GM12865 (cell line): ENCODE data around the gene SEC62.
"Not testable (repeated sequence)": the region's sequence is repeated elsewhere in the genome, so short reads cannot be mapped to it uniquely, and the experiment has no call there.

Experiments
- DNase-seq: peaks from one replicate; pipeline ENCODE4 v3.0.0; 2010; ENCODE audit warnings: low read depth
- H3K4me3 ChIP-seq: 2 replicates; pipeline ENCODE4 v1.5.1; 2011; ENCODE audit warnings: mild to moderate bottlenecking, low read depth, low read length, control low read depth
- CTCF ChIP-seq: IDR thresholded peaks from 2 replicates; pipeline ENCODE4 v1.5.1; 2011; ENCODE audit warnings: low read length, control low read depth, low read depth, inconsistent platforms; ENCODE audit not compliant: insufficient read depth; ENCODE audit errors: missing control alignments

Gene SEC62

GRCh38 chr3:170012683-170013400 lies 46.2 kb downstream of the SEC62 start:
- no peak for TF ChIP-seq CTCF
- H3K4me3 ChIP-seq = no peak overlapping the region
- no peak for DNase-seq

- no peak overlapping the region for H3K4me3 ChIP-seq
- TF ChIP-seq CTCF = no peak
- no peak for DNase-seq
Observed at GRCh38 chr3:170016057-170016456, 49.5 kb downstream of the SEC62 start.

- H3K4me3 ChIP-seq, DNase-seq: not testable (repeated sequence)
Observed at GRCh38 chr3:170019306-170019705, 52.7 kb downstream of the SEC62 start.

- H3K4me3 ChIP-seq = no peak overlapping the region
- no peak for TF ChIP-seq CTCF
- DNase-seq = peak; percentile 29
Observed at GRCh38 chr3:170021083-170021482, 54.5 kb downstream of the SEC62 start.

GRCh38 chr3:170022336-170022735 lies 55.7 kb downstream of the SEC62 start:
- no peak overlapping the region for H3K4me3 ChIP-seq
- no peak for TF ChIP-seq CTCF
- no peak for DNase-seq

- no peak for DNase-seq
- H3K4me3 ChIP-seq = no peak overlapping the region
- TF ChIP-seq CTCF = no peak
Observed at GRCh38 chr3:170023165-170023564, 56.6 kb downstream of the SEC62 start.

GRCh38 chr3:170024581-170024980 lies 58.0 kb downstream of the SEC62 start:
- TF ChIP-seq CTCF = no peak
- H3K4me3 ChIP-seq = no peak overlapping the region

More at GRCh38 chr3:170024581-170024980, 58.0 kb downstream of the SEC62 start:
- no peak for DNase-seq
